Activated T-cell treated with anti-CD3 and anti-CD28 coated beads, Interleukin-2, amount 50 U/mL, for 72 hours (primary cell): ENCODE measurements around the gene SNTB2. TPM values are rescaled to one million over a fixed set of nuclear protein-coding genes. Genes with fewer than 3 reads are reported as not detected.

ENCODE experiments used
- ATAC-seq, 2 donors: fragments of 150-1000 bp; cut with Tn5 transposase; replicated peaks in 1 of 2; 2 replicates each; pipeline ENCODE4 v1.10.0; 2021; ENCODE audit warnings: moderate library complexity in 2 of 2, mild to moderate bottlenecking in 1 of 2
- DNase-seq, 2 donors: peaks; one replicate each; pipeline ENCODE4 v3.0.0; 2021 to 2022; ENCODE audit warnings: mixed read lengths in 1 of 2
- H3K27ac Mint-ChIP-seq: one replicate; pipeline ENCODE4 v1.8.0; 2022; ENCODE audit warnings: mild to moderate bottlenecking, moderate library complexity, mixed read lengths
- H3K27me3 Mint-ChIP-seq: one replicate; pipeline ENCODE4 v1.8.0; 2022; ENCODE audit warnings: low read depth, mixed read lengths
- H3K36me3 Mint-ChIP-seq, 2 donors: one replicate each; pipeline ENCODE4 v1.8.0; 2022; ENCODE audit warnings: mixed read lengths in 2 of 2, mild to moderate bottlenecking in 1 of 2; ENCODE audit not compliant: insufficient read depth in 2 of 2
- H3K4me1 Mint-ChIP-seq: one replicate; pipeline ENCODE4 v1.8.0; 2022; ENCODE audit warnings: low read depth, mixed read lengths
- H3K4me3 Mint-ChIP-seq, 2 donors: one replicate each; pipeline ENCODE4 v1.8.0; 2022; ENCODE audit warnings: mild to moderate bottlenecking in 2 of 2, mixed read lengths in 2 of 2, moderate library complexity in 2 of 2
- H3K9me3 Mint-ChIP-seq, 2 donors: one replicate each; pipeline ENCODE4 v1.8.0; 2022; ENCODE audit warnings: mixed read lengths in 2 of 2
- total RNA-seq, 2 donors: library from RNA; stranded (reverse); gene quantifications; one replicate each; pipeline ENCODE4 v1.2.3, GENCODE V29; 2022

The SNTB2 gene
- total RNA-seq, 2 donors from 2014 or later: 21.1 to 21.9 TPM

- ATAC-seq (peak; percentile 91 to 95), DNase-seq (peak; percentile 94)
- Mint-ChIP-seq H3K9me3 (no peaks in the 10 kb centered on the region), H3K4me1 (peaks cover 63% of the 10 kb centered on the region), H3K36me3 (peaks cover 15 to 28% of the 10 kb centered on the region in 2 donors), H3K27me3 (no peaks in the 10 kb centered on the region), H3K4me3 (peak within 1 kb of the TSS; percentile 96 to 97), H3K27ac (peak within 1 kb of the TSS; percentile 98)
Measured at GRCh38 chr16:69339289-69340094, 152.5 kb downstream of the SNTB2 start, which contains the start of the genes COG8 and NIP7. Gene COG8 (minus strand): TSS chr16:69339564. CDS start chr16:69339552, 12 bp downstream. Gene NIP7 (plus strand): TSS chr16:69339772. CDS start chr16:69339830, 58 bp downstream.

DNA sequence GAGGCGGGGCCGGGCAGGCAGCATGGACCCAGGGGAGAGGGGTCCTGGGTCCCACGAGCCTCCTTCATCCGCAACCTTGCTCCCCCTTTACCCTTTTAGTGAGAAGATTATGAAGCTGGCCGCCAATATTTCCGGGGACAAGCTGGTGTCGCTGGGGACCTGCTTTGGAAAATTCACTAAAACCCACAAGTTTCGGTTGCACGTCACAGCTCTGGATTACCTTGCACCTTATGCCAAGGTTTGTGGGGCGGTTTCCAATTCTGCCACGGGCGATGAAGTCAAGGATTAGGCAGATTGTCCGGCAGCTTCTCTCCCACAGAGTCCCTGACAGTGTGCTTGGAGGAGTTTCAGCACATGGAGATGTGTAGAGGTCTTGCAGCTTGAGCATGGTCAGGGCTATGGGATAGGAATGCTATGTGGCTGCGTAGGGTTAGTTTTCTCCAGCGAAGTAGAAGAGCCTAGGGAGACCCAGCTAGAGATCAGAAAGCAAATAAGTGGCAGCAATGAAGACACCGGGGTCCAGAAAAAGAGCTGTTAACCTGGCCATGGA is 153.2 kb downstream of the SNTB2 start:
- Mint-ChIP-seq H3K4me1 (peaks cover 63% of the 10 kb centered on the region), H3K27me3 (no peaks in the 10 kb centered on the region), H3K4me3 (peak overlapping the region; percentile 96 to 97), H3K27ac (peak overlapping the region; percentile 98), H3K9me3 (no peaks in the 10 kb centered on the region), H3K36me3 (peaks cover 11 to 25% of the 10 kb centered on the region in 2 donors)
- DNase-seq: no peak
- ATAC-seq: no peak

DNA sequence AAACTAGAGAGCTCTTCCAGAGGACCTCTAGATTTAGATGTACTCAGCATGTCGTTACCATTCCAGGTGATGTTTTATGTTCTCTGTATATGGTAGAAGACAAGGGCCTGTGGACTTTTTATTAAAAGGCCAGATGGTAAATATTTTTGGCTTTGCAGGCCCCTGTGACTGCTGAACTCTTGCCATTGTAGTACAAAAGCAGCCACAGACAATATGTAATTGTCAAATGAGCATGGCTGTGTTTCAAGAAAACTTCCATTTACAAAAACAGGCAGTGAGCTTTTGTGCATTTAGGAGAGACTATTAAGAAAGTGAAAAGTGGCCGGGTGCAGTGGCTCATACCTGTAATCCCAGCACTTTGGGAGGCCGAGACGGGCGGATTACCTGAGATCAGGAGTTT is 157.2 kb downstream of the SNTB2 start:
- Mint-ChIP-seq H3K4me3 (no peak overlapping the region), H3K27me3 (no peaks in the 10 kb centered on the region)

GRCh38 chr16:69345923-69346322 is 159.0 kb downstream of the SNTB2 start:
- no peaks in the 10 kb centered on the region for H3K27me3 Mint-ChIP-seq
- DNase-seq: no peak
- H3K27ac Mint-ChIP-seq: peak overlapping the region; percentile 27
- no peaks in the 10 kb centered on the region for H3K9me3 Mint-ChIP-seq
- H3K36me3 Mint-ChIP-seq: peaks cover 5 to 10% of the 10 kb centered on the region in 2 donors
- peaks cover 30% of the 10 kb centered on the region for H3K4me1 Mint-ChIP-seq
- H3K4me3 Mint-ChIP-seq: no peak overlapping the region
- peak in 1 of 2 donors; percentile 25 for ATAC-seq

More for the DNA sequence above, 157.2 kb downstream of the SNTB2 start:
- Mint-ChIP-seq H3K27ac (no peak overlapping the region), H3K9me3 (no peaks in the 10 kb centered on the region), H3K4me1 (peaks cover 39% of the 10 kb centered on the region), H3K36me3 (peaks cover 11 to 13% of the 10 kb centered on the region in 2 donors)
- DNase-seq (no peak), ATAC-seq (no peak)

DNA sequence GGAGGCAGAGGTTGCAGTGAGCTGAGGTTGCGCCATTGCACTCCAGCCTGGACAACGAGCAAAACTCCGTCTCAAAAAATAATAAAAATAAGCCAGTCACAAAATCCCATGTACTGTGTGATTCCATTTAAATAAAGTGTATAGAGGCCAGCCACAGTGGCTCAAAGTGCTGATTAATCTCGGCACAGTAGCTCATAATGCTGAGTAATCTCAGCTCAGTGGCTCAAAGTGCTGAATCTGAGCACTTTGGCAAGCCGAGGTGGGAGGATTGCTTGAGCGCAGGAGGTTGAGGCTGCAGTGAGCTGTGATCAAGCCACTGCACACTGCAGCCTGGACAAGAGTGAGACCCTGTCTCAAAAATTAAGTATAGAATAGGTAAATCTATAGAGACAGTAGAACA is 159.7 kb downstream of the SNTB2 start:
- H3K36me3 Mint-ChIP-seq: peaks cover 2 to 10% of the 10 kb centered on the region in 2 donors
- peak overlapping the region; percentile 76 for H3K27ac Mint-ChIP-seq

DNA sequence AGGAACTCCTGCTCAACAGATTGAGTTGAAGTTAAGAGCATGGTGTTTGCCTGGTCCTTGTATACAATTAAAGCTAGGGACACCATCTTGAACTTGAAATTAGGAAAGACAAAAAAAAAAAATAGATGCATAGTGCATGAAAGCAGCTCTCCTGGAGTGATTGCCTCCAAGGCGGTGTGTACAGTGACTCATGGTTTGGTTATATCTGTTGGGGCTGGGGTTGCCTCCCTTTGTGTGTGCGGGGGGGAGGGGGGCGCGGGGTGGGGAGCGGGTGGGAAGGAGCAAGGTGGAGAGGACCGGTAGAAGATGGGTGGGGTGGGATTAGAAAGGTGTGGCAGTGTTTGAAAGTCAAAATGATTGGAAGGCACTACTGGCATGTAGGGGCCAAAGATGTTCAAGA is 161.3 kb downstream of the SNTB2 start:
- Mint-ChIP-seq H3K9me3 (no peaks in the 10 kb centered on the region), H3K4me3 (no peak overlapping the region), H3K36me3 (peaks cover 2 to 5% of the 10 kb centered on the region in 2 donors), H3K27ac (no peak overlapping the region), H3K4me1 (peaks cover 11% of the 10 kb centered on the region), H3K27me3 (no peaks in the 10 kb centered on the region)
- DNase-seq: no peak
- ATAC-seq: no peak

More for the DNA sequence above, 159.7 kb downstream of the SNTB2 start:
- H3K27me3 Mint-ChIP-seq: no peaks in the 10 kb centered on the region
- H3K4me3 Mint-ChIP-seq: no peak overlapping the region
- H3K9me3 Mint-ChIP-seq: no peaks in the 10 kb centered on the region
- peak in 1 of 2 donors; percentile 39 for ATAC-seq
- peaks cover 23% of the 10 kb centered on the region for H3K4me1 Mint-ChIP-seq
- DNase-seq: no peak

GRCh38 chr16:69349536-69349935 is 162.6 kb downstream of the SNTB2 start:
- no peaks in the 10 kb centered on the region for H3K9me3 Mint-ChIP-seq
- peaks cover 8% of the 10 kb centered on the region for H3K4me1 Mint-ChIP-seq
- no peak overlapping the region for H3K4me3 Mint-ChIP-seq
- H3K36me3 Mint-ChIP-seq: peaks cover 2 to 5% of the 10 kb centered on the region in 2 donors
- no peak overlapping the region for H3K27ac Mint-ChIP-seq
- ATAC-seq: no peak
- no peak for DNase-seq
- no peaks in the 10 kb centered on the region for H3K27me3 Mint-ChIP-seq

GRCh38 chr16:69350536-69351133 is 163.7 kb downstream of the SNTB2 start:
- no peak overlapping the region for H3K4me3 Mint-ChIP-seq
- no peaks in the 10 kb centered on the region for H3K9me3 Mint-ChIP-seq
- H3K27ac Mint-ChIP-seq: no peak overlapping the region
- ATAC-seq: no peak
- H3K36me3 Mint-ChIP-seq: peaks cover 4 to 5% of the 10 kb centered on the region in 2 donors
- peaks cover 3% of the 10 kb centered on the region for H3K4me1 Mint-ChIP-seq
- DNase-seq: no peak
- no peaks in the 10 kb centered on the region for H3K27me3 Mint-ChIP-seq

DNA sequence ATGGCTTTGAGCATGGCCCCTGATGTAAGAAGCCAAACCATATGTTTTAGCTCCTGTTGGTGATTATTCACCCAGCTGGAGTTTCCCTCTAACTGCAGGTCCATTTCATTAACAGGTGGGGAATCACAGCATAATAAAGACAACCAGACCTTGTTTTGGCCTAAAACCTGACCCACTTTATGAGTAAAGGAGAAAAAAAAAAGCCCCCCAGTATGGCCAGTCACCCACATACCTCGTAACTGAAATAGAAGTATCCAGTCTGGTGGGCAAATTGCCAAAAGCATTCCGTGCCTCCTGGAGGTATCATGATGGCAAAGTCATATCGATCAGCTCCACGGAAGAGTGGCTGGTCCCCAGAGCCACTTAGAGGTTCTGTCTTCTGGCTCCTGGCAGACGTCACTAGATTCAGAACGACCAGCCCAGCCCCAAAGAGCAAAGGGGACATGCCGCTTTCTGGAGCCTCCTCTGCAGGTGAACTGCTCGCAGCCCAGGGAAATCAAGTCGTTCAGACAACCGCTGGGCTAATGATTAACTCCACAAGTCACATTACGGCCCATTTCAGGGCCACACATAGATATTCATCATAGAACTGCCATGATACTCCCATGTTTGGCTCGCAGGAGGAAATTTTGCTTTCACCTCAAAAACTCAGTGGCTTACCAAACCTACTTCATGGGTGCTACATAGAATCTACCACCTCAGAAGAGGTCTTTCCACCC is 164.5 kb downstream of the SNTB2 start, which contains the start of gene TMED6:
TMED6 (minus strand) TSS at position 478 of the 719 bp plus-strand sequence; CDS start at position 445, 33 bp downstream.
- no peak for ATAC-seq
- H3K27ac Mint-ChIP-seq: peak within 1 kb of the TSS; percentile 63
- H3K9me3 Mint-ChIP-seq: no peaks in the 10 kb centered on the region
- DNase-seq: no peak
- no peaks in the 10 kb centered on the region for H3K27me3 Mint-ChIP-seq
- peaks cover 4 to 7% of the 10 kb centered on the region in 2 donors for H3K36me3 Mint-ChIP-seq
- H3K4me3 Mint-ChIP-seq: no peak within 1 kb of the TSS
- H3K4me1 Mint-ChIP-seq: no peaks in the 10 kb centered on the region

Other genes starting within 250 kb of the SNTB2 start
- 1 to 10 TPM; 1.2 to 1.4 TPM for gene HAS3, start 81.5 kb upstream of the SNTB2 start, total RNA-seq
- 100 to 1,000 TPM; 159 to 185 TPM for gene CHTF8, start 54.6 kb upstream of the SNTB2 start, total RNA-seq
- gene UTP4, start 54.5 kb upstream of the SNTB2 start, total RNA-seq: 100 to 1,000 TPM in 1 of 2 donors, 10 to 100 TPM in 1; 81.7 to 112 TPM
- gene VPS4A, start 124.2 kb downstream of the SNTB2 start, total RNA-seq: 10 to 100 TPM; 41.1 to 45.3 TPM
- gene PDF, start 143.4 kb downstream of the SNTB2 start, total RNA-seq: 10 to 100 TPM in 1 of 2 donors, 1 to 10 TPM in 1; 9.9 to 10.1 TPM
- gene COG8, start 152.4 kb downstream of the SNTB2 start, total RNA-seq: 10 to 100 TPM; 33.2 to 38.3 TPM
- 10 to 100 TPM; 30.8 to 32.2 TPM for gene NIP7, start 152.6 kb downstream of the SNTB2 start, total RNA-seq
- gene TMED6, start 164.6 kb downstream of the SNTB2 start, total RNA-seq: 1 to 10 TPM; 3.3 to 3.7 TPM
- 10 to 100 TPM; 52.0 to 68.0 TPM for gene TERF2, start 198.8 kb downstream of the SNTB2 start, total RNA-seq
- gene CYB5B, start 237.5 kb downstream of the SNTB2 start, total RNA-seq: 100 to 1,000 TPM; 176 to 197 TPM